H1 (cell line): Measurements from ENCODE around the gene GRIK4. TPM values are rescaled to one million over a fixed set of nuclear protein-coding genes. Genes with fewer than 3 reads are reported as not detected.

ENCODE experiments used
- CTCF ChIA-PET: fragments of 300-600 bp; sonication (Branson Sonifier 250); formaldehyde crosslinking; loops from one replicate; lab custom pipeline; 2021; ENCODE audit not compliant: partially characterized antibody; lab: Charles Lee
- POLR2A ChIA-PET: fragments of 300-600 bp; sonication (Branson Sonifier 250); formaldehyde crosslinking; loops from one replicate; lab custom pipeline; 2021; ENCODE audit warnings: inconsistent platforms; ENCODE audit not compliant: partially characterized antibody; lab: Charles Lee
- DNase-seq, 2 experiments: peaks; one replicate each; pipeline versions ENCODE4 v3.0.0 to v3.0.0-alpha.2; 2010 to 2022; ENCODE audit warnings: low spot score in 2 of 2, low read depth in 1 of 2, mixed read lengths in 1 of 2
- FAIRE-seq: peaks from 2 replicates; lab custom pipeline; 2011; peaks lifted over from hg19 to GRCh38; lab: Jason Lieb, UNC
- H2AFZ ChIP-seq: 2 replicates; pipeline ENCODE4 v1.8.1; 2012; ENCODE audit warnings: low read length, inconsistent platforms
- H2AK5ac ChIP-seq: 2 replicates; pipeline ENCODE4 v1.6.1; 2013; ENCODE audit warnings: low read depth, low read length
- H2BK120ac ChIP-seq: replicated peaks from 2 replicates; pipeline ENCODE3; 2013; ENCODE audit warnings: low read depth, low read length, inconsistent platforms
- H2BK12ac ChIP-seq: 2 replicates; pipeline ENCODE4 v1.6.1; 2013; ENCODE audit warnings: low read depth, low read length
- H2BK15ac ChIP-seq: 2 replicates; pipeline ENCODE4 v1.6.1; 2013; ENCODE audit warnings: low read length
- H2BK20ac ChIP-seq: 2 replicates; pipeline ENCODE4 v1.6.1; 2013; ENCODE audit warnings: low read length
- H2BK5ac ChIP-seq: 2 replicates; pipeline ENCODE4 v1.6.1; 2013; ENCODE audit warnings: low read depth, low read length
- H3K14ac ChIP-seq: 2 replicates; pipeline ENCODE4 v1.6.1; 2013; ENCODE audit warnings: inconsistent platforms; ENCODE audit not compliant: insufficient read length
- H3K18ac ChIP-seq: 2 replicates; pipeline ENCODE4 v1.6.1; 2013; ENCODE audit warnings: low read length; ENCODE audit errors: extremely low read depth
- H3K23ac ChIP-seq: 2 replicates; pipeline ENCODE4 v1.6.1; 2013; ENCODE audit warnings: inconsistent platforms; ENCODE audit not compliant: insufficient read length
- H3K23me2 ChIP-seq: 2 replicates; pipeline ENCODE4 v1.6.1; 2013; ENCODE audit warnings: low read depth, low read length
- H3K27ac ChIP-seq: 2 replicates; pipeline ENCODE4 v1.6.1; 2011; ENCODE audit warnings: low read depth, low read length, inconsistent platforms
- H3K27me3 ChIP-seq, 4 experiments: replicated peaks in 1 of 4; 1 replicate in 1 of 4; 2 replicates in 3 of 4; pipeline versions ENCODE4 v1.6.1 to v1.8.1; 2011 to 2013; ENCODE audit warnings: low read length in 3 of 4, mild to moderate bottlenecking in 3 of 4, inconsistent platforms in 2 of 4, mixed read lengths in 2 of 4, moderate library complexity in 1 of 4; ENCODE audit not compliant: control insufficient read depth in 3 of 4, insufficient read depth in 3 of 4; ENCODE audit errors: extremely low read depth in 1 of 4
- H3K36me3 ChIP-seq, 4 experiments: 2 replicates each; pipeline versions ENCODE4 v1.6.1 to v1.8.1; 2011 to 2013; ENCODE audit warnings: mild to moderate bottlenecking in 4 of 4, low read length in 3 of 4, moderate library complexity in 2 of 4, control low read depth in 1 of 4, inconsistent platforms in 1 of 4; ENCODE audit not compliant: insufficient read depth in 4 of 4, control insufficient read depth in 2 of 4
- H3K4ac ChIP-seq: replicated peaks from 2 replicates; pipeline ENCODE3; 2013; ENCODE audit warnings: low read length, low read depth, mixed read lengths, inconsistent platforms; ENCODE audit not compliant: insufficient read length
- H3K4me1 ChIP-seq, 4 experiments: replicated peaks in 1 of 4; 1 replicate in 1 of 4; 2 replicates in 3 of 4; pipeline versions ENCODE4 v1.6.1 to v1.8.1; 2011 to 2013; ENCODE audit warnings: low read length in 3 of 4, inconsistent platforms in 2 of 4, mixed read lengths in 1 of 4; ENCODE audit not compliant: insufficient read depth in 4 of 4, control insufficient read depth in 3 of 4
- H3K4me2 ChIP-seq, 2 experiments: 2 replicates each; pipeline versions ENCODE4 v1.6.1 to v1.8.1; 2011 to 2013; ENCODE audit warnings: low read depth in 2 of 2, low read length in 2 of 2, control low read depth in 1 of 2, inconsistent platforms in 1 of 2, mild to moderate bottlenecking in 1 of 2; ENCODE audit not compliant: insufficient read depth in 1 of 2
- H3K4me3 ChIP-seq, 4 experiments: fragments of 200-600, 300-600 bp in 1 of 4; sonication (generic), shearing (Covaris generic), sonication (Bioruptor Twin) in 1 of 4; 2 replicates each; pipeline versions ENCODE4 v1.5.1 to v1.8.1; 2011 to 2016; ENCODE audit warnings: low read length in 4 of 4, low read depth in 3 of 4, control low read depth in 2 of 4, inconsistent platforms in 2 of 4, mild to moderate bottlenecking in 2 of 4, mixed read lengths in 1 of 4, moderate library complexity in 1 of 4; ENCODE audit not compliant: insufficient read depth in 2 of 4; ENCODE audit errors: extremely low read depth in 1 of 4
- H3K56ac ChIP-seq: replicated peaks from 2 replicates; pipeline ENCODE3; 2013; ENCODE audit warnings: low read depth, mild to moderate bottlenecking, mixed read lengths, low read length, inconsistent platforms; ENCODE audit not compliant: insufficient read length
- H3K79me1 ChIP-seq: 2 replicates; pipeline ENCODE4 v1.6.1; 2013; ENCODE audit warnings: low read depth, low read length, control low read depth
- H3K79me2 ChIP-seq, 2 experiments: 2 replicates each; pipeline versions ENCODE4 v1.6.1 to v1.8.1; 2012 to 2013; ENCODE audit warnings: low read length in 2 of 2, mild to moderate bottlenecking in 2 of 2, inconsistent platforms in 1 of 2; ENCODE audit not compliant: insufficient read depth in 2 of 2, control insufficient read depth in 1 of 2
- H3K9ac ChIP-seq, 4 experiments: replicated peaks in 1 of 4; 1 replicate in 1 of 4; 2 replicates in 3 of 4; pipeline versions ENCODE4 v1.6.1 to v1.8.1; 2011 to 2013; ENCODE audit warnings: low read depth in 3 of 4, low read length in 3 of 4, control low read depth in 2 of 4, mild to moderate bottlenecking in 2 of 4, moderate library complexity in 2 of 4, inconsistent platforms in 1 of 4; ENCODE audit errors: extremely low read depth in 1 of 4
- H3K9me3 ChIP-seq, 2 experiments: 2 replicates each; pipeline versions ENCODE4 v1.6.1 to v1.8.1; 2012 to 2013; ENCODE audit warnings: mild to moderate bottlenecking in 2 of 2, moderate library complexity in 2 of 2, control low read depth in 1 of 2, inconsistent platforms in 1 of 2, low read depth in 1 of 2, low read length in 1 of 2, mixed read lengths in 1 of 2; ENCODE audit not compliant: insufficient read depth in 2 of 2
- H4K20me1 ChIP-seq, 2 experiments: replicated peaks in 1 of 2; 2 replicates each; pipeline versions ENCODE3 to v1.8.1; 2011 to 2013; ENCODE audit warnings: inconsistent platforms in 2 of 2, low read length in 2 of 2, mild to moderate bottlenecking in 1 of 2; ENCODE audit not compliant: insufficient read depth in 2 of 2, control insufficient read depth in 1 of 2
- H4K5ac ChIP-seq: 2 replicates; pipeline ENCODE4 v1.6.1; 2013; ENCODE audit warnings: low read length, low read depth, mixed read lengths, inconsistent platforms; ENCODE audit not compliant: insufficient read length
- H4K8ac ChIP-seq: 2 replicates; pipeline ENCODE4 v1.8.0; 2013; ENCODE audit warnings: mild to moderate bottlenecking, moderate library complexity, low read length, inconsistent platforms; ENCODE audit not compliant: insufficient read depth; ENCODE audit errors: extremely low read depth
- H4K91ac ChIP-seq: replicated peaks from 2 replicates; pipeline ENCODE3; 2013; ENCODE audit warnings: low read length, mixed read lengths, inconsistent platforms; ENCODE audit not compliant: insufficient read length
- CHD1 ChIP-seq: IDR thresholded peaks from 2 replicates; pipeline ENCODE4 v1.6.1; 2012; ENCODE audit warnings: low read depth, low read length, improper control_type of control experiment
- CTCF ChIP-seq, 3 experiments: IDR thresholded peaks; 1 replicate in 2 of 3; 2 replicates in 1 of 3; pipeline versions ENCODE4 v1.5.1 to v1.6.1; 2011; ENCODE audit warnings: low read length in 3 of 3, mild to moderate bottlenecking in 3 of 3, inconsistent platforms in 2 of 3, low read depth in 1 of 3, moderate library complexity in 1 of 3; ENCODE audit not compliant: insufficient read depth in 1 of 3; ENCODE audit errors: control extremely low read depth in 1 of 3
- E2F6 ChIP-seq: IDR thresholded peaks from 2 replicates; pipeline ENCODE4 v1.6.1; 2012; ENCODE audit warnings: inconsistent platforms
- EP300 ChIP-seq, 2 experiments: IDR thresholded peaks; 1 replicate in 1 of 2; 2 replicates in 1 of 2; pipeline ENCODE4 v1.6.1; 2011 to 2012; ENCODE audit warnings: low read depth in 2 of 2, low read length in 2 of 2, mild to moderate bottlenecking in 2 of 2, borderline replicate concordance in 1 of 2, inconsistent platforms in 1 of 2, moderate library complexity in 1 of 2
- KDM1A ChIP-seq: fragments of 200-600, 300-600 bp; sonication (generic); IDR thresholded peaks from 2 replicates; pipeline ENCODE4 v1.7.1; 2016; ENCODE audit warnings: mild to moderate bottlenecking, low read length, borderline replicate concordance
- KDM4A ChIP-seq: IDR thresholded peaks from one replicate; pipeline ENCODE4 v1.7.1; 2012; ENCODE audit warnings: low read depth, mild to moderate bottlenecking, moderate library complexity, low read length, inconsistent platforms; ENCODE audit not compliant: severe bottlenecking
- POLR2AphosphoS5 ChIP-seq: IDR thresholded peaks from 2 replicates; pipeline ENCODE4 v1.6.1; 2011; ENCODE audit warnings: low read depth, low read length
- SIX5 ChIP-seq: IDR thresholded peaks from 2 replicates; pipeline ENCODE4 v1.6.1; 2011; ENCODE audit warnings: mild to moderate bottlenecking, low read depth, low read length
- USF2 ChIP-seq: IDR thresholded peaks from 2 replicates; pipeline ENCODE4 v1.6.1; 2011; ENCODE audit warnings: low read length, improper control_type of control experiment
- WGBS, 2 experiments: shearing (Covaris generic) in 1 of 2; methylation state at CpG; one replicate each; pipeline versions ENCODE4 v1.1.6 to v1.1.7; 2013 to 2015; ENCODE audit warnings: low lambda C conversion rate in 2 of 2, mixed read lengths in 2 of 2, inconsistent platforms in 1 of 2, low coverage in 1 of 2, missing lambda C conversion rate in 1 of 2; ENCODE audit not compliant: insufficient replicate concordance in 2 of 2, insufficient coverage in 1 of 2, insufficient read length in 1 of 2; ENCODE audit errors: extremely low coverage in 1 of 2, missing lambda C conversion rate in 1 of 2; 5-methylcytosine and 5-hydroxymethylcytosine counted together
- polyA plus RNA-seq, 7 experiments: library from polyadenylated mRNA; depleted of rRNA in 3 of 7; stranded (reverse) in 5 of 7; unstranded in 2 of 7; fragments of >200 nt in 5 of 7; fragments of 200-250 nt in 2 of 7; gene quantifications; 1 replicate in 5 of 7; 2 replicates in 1 of 7; 4 replicates in 1 of 7; pipeline versions ENCODE4 v1.2.1 to v1.2.3, GENCODE V29; 2011 to 2013; ENCODE audit warnings: missing spikeins in 2 of 7, mixed read lengths in 2 of 7
- total RNA-seq: library from RNA; stranded (reverse); fragmentation: NEBNext Ultra II Directional; extraction: Animal tissue kit (Norgen Biotek cat#: 25700); gene quantifications from 2 replicates; pipeline ENCODE4 v1.2.1, GENCODE V29; 2021

Gene GRIK4
- total and polyA plus RNA-seq, 2 of the 8 experiments (the other 6 are each of a cell fraction or from before 2014, with no cell fraction given): 1.2 to 2.9 TPM

GRCh38 chr11:120959189-120959588 is 447.6 kb downstream of the GRIK4 start:
- Histone ChIP-seq H2BK120ac (no peak overlapping the region), H2BK5ac (no peak overlapping the region), H3K79me1 (no peaks in the 10 kb centered on the region), H4K8ac (no peak overlapping the region), H2AK5ac (no peak overlapping the region), H2BK15ac (no peak overlapping the region), H3K9me3 (no peaks in the 10 kb centered on the region), H3K14ac (no peak overlapping the region), H2AFZ (no peak overlapping the region), H3K36me3 (no peaks in the 10 kb centered on the region), H4K91ac (no peak overlapping the region), H3K23me2 (no peaks in the 10 kb centered on the region; the same call in 1 of the 2 replicates), H3K4ac (no peak overlapping the region), H2BK12ac (no peak overlapping the region), H3K9ac (no peak overlapping the region), H3K4me2 (no peak overlapping the region), H3K79me2 (no peaks in the 10 kb centered on the region), H3K18ac (no peak overlapping the region), H4K20me1 (no peaks in the 10 kb centered on the region), H3K56ac (no peak overlapping the region), H3K4me1 (peaks cover 5 to 16% (median 12%) of the 10 kb centered on the region in 4 experiments), H3K23ac (no peak overlapping the region), H2BK20ac (no peak overlapping the region), H3K4me3 (no peak overlapping the region), H4K5ac (no peak overlapping the region), H3K27ac (no peak overlapping the region), H3K27me3 (no peaks in the 10 kb centered on the region; a peak in 1 of 7 replicates)
- DNase-seq: no peak
- POLR2A ChIA-PET: no interaction called here
- 88% methylated on average over 3 of the region's 3 CpGs; no CpG with 5 or more reads in 1 of the 2 experiments for WGBS, 2 experiments
- FAIRE-seq: no peak
- CTCF ChIA-PET: interaction anchor here (0.6 to 2.1 kb wide), 4 partner anchors 10 to 235 kb away, joined by 3 to 5 read pairs (median 4); no protein-coding TSS in a partner anchor
- TF ChIP-seq CHD1: no peak
- TF ChIP-seq E2F6: no peak
- TF ChIP-seq KDM1A: no peak
- no peak for TF ChIP-seq EP300 (IDR thresholded peaks at IDR 0.05; ENCODE audit: borderline replicate concordance in 1 of 2, low read depth in 2 of 2, low read length in 2 of 2)
- TF ChIP-seq SIX5: no peak
- TF ChIP-seq KDM4A: no peak
- TF ChIP-seq POLR2AphosphoS5: no peak
- no peak for TF ChIP-seq CTCF (IDR thresholded peaks at IDR 0.05; ENCODE audit: control extremely low read depth in 1 of 3, insufficient read depth in 1 of 3, low read depth in 1 of 3, low read length in 3 of 3)
- no peak for TF ChIP-seq USF2
